GM12878 (cell line): ENCODE measurements around the gene MCTP2.

Source experiments
- CTCF ChIP-seq, 3 experiments: IDR thresholded peaks in 2 of 3; conservative IDR thresholded peaks in 1 of 3; 2 replicates each; pipeline ENCODE4 v1.5.1; 2011; ENCODE audit warnings: low read depth in 3 of 3, low read length in 3 of 3, mild to moderate bottlenecking in 3 of 3, control low read depth in 2 of 3, moderate library complexity in 2 of 3, inconsistent platforms in 1 of 3, mixed read lengths in 1 of 3; ENCODE audit not compliant: control insufficient read depth in 2 of 3, insufficient read depth in 1 of 3; ENCODE audit errors: extremely low read depth in 1 of 3
- CUX1 ChIP-seq: IDR thresholded peaks from 2 replicates; pipeline ENCODE4 v1.6.1; 2012; ENCODE audit warnings: improper control_type of control experiment, low read depth, low read length; ENCODE audit not compliant: insufficient replicate concordance
- EP300 ChIP-seq, 2 experiments: fragments of 150-350 bp in 1 of 2; IDR thresholded peaks; 2 replicates each; pipeline ENCODE4 v1.6.1; 2011 to 2012; ENCODE audit warnings: low read depth in 2 of 2, low read length in 2 of 2, borderline replicate concordance in 1 of 2, improper control_type of control experiment in 1 of 2, inconsistent platforms in 1 of 2; ENCODE audit not compliant: control insufficient read depth in 1 of 2
- POLR2A ChIP-seq: IDR thresholded peaks from 2 replicates; pipeline ENCODE4 v1.6.1; 2011; ENCODE audit warnings: low read depth, mild to moderate bottlenecking, low read length
- SIN3A ChIP-seq: IDR thresholded peaks from 2 replicates; pipeline ENCODE4 v1.6.1; 2012; ENCODE audit warnings: low read depth, low read length, improper control_type of control experiment
- USF1 ChIP-seq: IDR thresholded peaks from 2 replicates; pipeline ENCODE4 v1.6.1; 2011; ENCODE audit warnings: borderline replicate concordance, low read depth, mild to moderate bottlenecking, moderate library complexity, mixed read lengths, low read length; ENCODE audit not compliant: insufficient read depth; ENCODE audit errors: extremely low read length
- TF ChIP-seq, protein P1 (sequence below): fragments of 450-650 bp; IDR thresholded peaks from 2 replicates; pipeline ENCODE4 v1.6.1; 2018; ENCODE audit warnings: mild to moderate bottlenecking, low read depth, moderate library complexity; ENCODE audit not compliant: partially characterized antibody
- TF ChIP-seq, protein P2 (sequence below): fragments of 450-650 bp; formaldehyde crosslinking; IDR thresholded peaks from 2 replicates; pipeline ENCODE4 v1.4.0; 2020; ENCODE audit warnings: mild to moderate bottlenecking, moderate library complexity

GRCh38 chr15:94306700-94307650 is 75.6 kb downstream of the MCTP2 start:
- no peak for TF ChIP-seq CTCF (IDR thresholded peaks at IDR 0.05 in 2 of 3, conservative IDR thresholded peaks at IDR 0.05 in 1 of 3; ENCODE audit: control insufficient read depth in 2 of 3, extremely low read depth in 1 of 3, insufficient read depth in 1 of 3, low read depth in 3 of 3, low read length in 3 of 3)
- TF ChIP-seq SIN3A = no peak
- TF ChIP-seq, protein P1, sequence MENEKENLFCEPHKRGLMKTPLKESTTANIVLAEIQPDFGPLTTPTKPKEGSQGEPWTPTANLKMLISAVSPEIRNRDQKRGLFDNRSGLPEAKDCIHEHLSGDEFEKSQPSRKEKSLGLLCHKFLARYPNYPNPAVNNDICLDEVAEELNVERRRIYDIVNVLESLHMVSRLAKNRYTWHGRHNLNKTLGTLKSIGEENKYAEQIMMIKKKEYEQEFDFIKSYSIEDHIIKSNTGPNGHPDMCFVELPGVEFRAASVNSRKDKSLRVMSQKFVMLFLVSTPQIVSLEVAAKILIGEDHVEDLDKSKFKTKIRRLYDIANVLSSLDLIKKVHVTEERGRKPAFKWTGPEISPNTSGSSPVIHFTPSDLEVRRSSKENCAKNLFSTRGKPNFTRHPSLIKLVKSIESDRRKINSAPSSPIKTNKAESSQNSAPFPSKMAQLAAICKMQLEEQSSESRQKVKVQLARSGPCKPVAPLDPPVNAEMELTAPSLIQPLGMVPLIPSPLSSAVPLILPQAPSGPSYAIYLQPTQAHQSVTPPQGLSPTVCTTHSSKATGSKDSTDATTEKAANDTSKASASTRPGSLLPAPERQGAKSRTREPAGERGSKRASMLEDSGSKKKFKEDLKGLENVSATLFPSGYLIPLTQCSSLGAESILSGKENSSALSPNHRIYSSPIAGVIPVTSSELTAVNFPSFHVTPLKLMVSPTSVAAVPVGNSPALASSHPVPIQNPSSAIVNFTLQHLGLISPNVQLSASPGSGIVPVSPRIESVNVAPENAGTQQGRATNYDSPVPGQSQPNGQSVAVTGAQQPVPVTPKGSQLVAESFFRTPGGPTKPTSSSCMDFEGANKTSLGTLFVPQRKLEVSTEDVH = peak; percentile 68
- TF ChIP-seq CUX1 = no peak
- TF ChIP-seq, protein P2, sequence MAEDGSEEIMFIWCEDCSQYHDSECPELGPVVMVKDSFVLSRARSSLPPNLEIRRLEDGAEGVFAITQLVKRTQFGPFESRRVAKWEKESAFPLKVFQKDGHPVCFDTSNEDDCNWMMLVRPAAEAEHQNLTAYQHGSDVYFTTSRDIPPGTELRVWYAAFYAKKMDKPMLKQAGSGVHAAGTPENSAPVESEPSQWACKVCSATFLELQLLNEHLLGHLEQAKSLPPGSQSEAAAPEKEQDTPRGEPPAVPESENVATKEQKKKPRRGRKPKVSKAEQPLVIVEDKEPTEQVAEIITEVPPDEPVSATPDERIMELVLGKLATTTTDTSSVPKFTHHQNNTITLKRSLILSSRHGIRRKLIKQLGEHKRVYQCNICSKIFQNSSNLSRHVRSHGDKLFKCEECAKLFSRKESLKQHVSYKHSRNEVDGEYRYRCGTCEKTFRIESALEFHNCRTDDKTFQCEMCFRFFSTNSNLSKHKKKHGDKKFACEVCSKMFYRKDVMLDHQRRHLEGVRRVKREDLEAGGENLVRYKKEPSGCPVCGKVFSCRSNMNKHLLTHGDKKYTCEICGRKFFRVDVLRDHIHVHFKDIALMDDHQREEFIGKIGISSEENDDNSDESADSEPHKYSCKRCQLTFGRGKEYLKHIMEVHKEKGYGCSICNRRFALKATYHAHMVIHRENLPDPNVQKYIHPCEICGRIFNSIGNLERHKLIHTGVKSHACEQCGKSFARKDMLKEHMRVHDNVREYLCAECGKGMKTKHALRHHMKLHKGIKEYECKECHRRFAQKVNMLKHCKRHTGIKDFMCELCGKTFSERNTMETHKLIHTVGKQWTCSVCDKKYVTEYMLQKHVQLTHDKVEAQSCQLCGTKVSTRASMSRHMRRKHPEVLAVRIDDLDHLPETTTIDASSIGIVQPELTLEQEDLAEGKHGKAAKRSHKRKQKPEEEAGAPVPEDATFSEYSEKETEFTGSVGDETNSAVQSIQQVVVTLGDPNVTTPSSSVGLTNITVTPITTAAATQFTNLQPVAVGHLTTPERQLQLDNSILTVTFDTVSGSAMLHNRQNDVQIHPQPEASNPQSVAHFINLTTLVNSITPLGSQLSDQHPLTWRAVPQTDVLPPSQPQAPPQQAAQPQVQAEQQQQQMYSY = no peak
- TF ChIP-seq POLR2A = no peak
- peak; percentile 94 to 96 for TF ChIP-seq EP300 (IDR thresholded peaks at IDR 0.05; ENCODE audit: borderline replicate concordance in 1 of 2, control insufficient read depth in 1 of 2, low read depth in 2 of 2, low read length in 2 of 2)
- no peak for TF ChIP-seq USF1
